NCI-H2196 treated with DMSO at 0.1 percent for 48 hours (cell line): ENCODE measurements around the gene ZXDC.

Source experiments
- DNase-seq: peaks from one replicate; lab custom pipeline; 2025; ENCODE audit not compliant: unreplicated experiment; lab: John Stamatoyannopoulos, UW

The ZXDC gene

DNA sequence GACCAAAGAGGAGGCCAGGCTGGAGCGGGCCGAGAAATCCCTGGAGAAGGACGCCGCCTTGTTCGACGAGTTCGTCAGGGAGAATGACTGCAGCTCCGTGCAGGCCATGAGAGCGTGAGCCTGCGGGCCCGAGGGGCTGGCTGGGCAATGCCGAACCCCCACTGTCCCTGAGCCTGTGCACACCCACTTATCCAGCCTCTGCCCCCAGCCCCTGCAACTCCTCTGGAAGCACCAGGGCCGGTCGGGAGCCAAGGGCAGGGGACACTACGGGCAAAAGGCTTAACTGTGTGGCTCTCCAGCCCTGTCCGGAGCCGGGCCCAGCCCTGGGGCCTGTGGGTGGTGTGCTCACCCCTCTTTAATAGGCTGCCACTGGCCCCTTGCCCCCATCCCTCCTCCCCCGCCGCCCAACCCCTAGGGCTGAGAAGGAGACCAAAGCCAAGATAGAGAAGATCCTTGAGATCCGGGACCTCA is 57.0 kb downstream of the ZXDC start:
- DNase-seq: no peak

DNA sequence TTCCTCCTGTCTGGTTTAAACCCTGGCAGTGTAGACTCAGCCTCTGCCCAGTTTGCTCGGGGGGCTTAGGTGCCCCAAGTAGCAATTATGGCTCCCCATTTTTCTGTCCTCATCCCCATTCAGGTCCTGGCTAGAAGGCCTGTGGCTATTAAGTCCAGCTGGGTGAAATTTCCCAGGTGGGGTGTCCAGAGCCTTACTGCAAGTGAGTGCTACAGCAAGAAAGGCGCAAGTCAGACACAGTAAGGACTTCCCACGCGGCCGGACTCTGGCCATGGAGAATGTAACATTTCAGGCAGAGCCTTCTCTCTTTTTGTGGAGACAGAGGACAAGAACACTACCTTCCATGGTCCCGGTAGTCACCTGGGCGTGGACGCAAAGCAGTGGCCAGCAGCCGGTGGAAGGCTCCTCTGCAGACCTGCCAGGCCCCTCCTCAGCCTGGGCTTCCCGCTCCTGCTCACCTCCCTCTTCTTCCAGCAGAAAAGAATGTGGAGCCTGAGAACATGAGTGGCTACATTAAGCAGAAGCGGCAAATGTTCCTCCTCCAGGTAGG is 57.6 kb downstream of the ZXDC start:
- DNase-seq: no peak

DNA sequence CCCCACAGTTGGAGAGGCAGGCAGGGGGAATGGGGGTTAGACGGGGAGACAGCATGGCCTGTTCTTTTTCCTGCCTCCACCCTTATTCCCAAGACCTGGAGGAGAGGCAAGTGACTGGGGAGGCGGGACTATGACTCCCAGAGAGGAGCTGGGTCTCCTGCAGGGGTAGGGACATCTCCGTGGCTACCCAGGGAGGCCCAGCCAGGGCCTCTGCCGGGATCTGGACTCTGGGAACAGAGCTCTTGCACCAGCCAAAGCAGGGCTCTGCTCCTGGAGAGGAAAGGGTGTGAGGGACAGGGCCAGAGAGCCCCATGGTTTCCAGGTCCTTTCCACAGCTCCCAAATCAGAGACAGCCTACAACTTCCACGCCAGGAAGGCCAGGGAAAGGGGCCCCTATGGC is 58.2 kb downstream of the ZXDC start:
- DNase-seq: no peak

DNA sequence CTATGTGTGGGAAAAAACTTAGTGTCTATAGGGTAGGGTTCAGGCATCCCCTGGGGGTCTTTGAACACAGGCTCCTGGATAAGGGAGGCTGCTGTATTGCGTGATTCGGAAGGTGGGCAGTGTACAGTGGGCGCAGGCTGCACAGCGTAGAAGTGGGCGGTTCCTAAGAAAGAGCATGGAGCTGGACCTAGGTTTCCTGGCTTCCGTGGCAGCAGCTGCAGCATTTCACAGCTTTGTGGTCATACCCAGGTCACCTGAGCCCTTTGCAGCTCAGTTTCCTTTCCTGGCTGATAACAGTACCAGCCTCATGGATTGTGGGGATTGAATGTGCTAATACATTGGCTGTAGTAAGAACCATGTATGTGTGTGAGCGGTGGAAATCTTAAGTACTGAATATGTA is 58.7 kb downstream of the ZXDC start:
- DNase-seq: no peak

DNA sequence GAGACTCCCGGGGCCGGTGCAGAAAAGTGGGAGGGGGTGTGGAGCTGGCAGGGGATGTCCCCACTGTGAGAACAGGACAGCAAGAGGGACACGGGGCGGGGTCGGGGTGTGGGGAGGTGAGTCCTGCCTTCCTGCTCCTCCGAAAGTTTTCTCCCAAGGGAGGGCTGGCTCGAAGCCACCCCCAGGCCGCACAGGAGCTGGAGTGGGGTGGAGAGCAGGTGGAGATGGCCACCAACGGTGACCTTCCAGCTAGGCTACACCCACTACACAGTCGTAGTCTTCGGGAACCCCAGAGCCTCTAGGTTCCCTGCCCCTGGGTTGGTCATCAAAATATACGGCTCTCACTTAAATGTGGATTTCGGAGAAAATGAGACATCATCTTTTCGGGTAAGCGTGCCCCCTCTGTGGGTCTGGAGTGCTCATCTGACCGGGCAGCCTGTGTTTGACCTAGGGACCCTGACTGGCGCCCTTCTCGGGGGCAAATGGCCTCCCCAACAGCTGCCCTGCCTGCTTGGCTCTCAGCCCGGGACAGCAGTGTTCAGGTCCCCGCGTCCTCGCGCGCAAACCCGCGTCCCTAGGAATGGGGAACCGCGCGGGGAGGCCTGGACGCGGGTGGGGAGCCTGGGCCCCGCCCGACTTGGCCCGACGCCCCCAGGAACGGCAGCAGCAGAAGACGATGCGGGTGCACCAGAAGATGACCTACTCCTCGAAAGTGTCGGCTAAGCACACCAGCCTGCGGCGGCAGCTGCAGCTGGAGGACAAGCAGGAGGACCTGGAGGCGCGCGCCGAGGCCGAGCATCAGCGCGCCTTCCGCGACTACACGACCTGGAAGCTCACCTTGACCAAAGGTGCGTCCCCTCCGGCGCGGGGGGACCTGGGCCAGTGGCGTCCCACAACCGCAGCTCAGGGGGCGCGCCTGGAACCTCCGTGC is 59.8 kb downstream of the ZXDC start:
- DNase-seq: no peak

DNA sequence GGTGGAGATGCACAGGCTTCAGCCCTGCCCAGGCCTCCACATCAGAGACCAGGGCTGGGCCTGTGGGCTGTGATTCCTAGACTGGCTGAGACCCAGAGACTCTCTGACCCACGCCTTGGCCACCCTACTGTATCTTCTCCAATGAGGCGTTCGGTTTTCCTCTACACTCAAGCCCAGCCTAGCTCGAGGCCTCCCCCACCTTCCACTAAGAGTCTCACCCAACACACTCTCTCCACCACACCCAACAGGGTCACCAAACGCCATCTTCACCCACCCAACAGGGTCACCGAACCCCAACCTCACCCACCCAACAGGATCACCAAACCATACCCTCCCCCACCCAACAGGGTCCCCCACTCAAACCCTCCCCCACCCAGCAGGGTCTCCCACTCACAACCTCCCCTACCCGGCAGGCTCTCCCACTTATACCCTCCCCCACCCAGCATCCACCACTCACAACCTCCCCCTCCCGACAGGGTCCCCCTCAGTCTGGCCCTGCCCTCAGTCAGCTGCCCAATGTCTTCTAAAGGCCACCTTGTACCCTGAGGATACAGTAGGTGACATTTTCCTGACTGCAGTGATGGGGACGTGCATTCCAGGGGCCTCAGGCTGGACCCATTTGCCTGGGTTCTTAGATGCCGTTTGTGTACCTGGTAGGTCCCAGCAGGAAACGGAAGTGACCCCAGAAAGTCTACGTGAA is 60.6 kb downstream of the ZXDC start:
- DNase-seq: no peak

DNA sequence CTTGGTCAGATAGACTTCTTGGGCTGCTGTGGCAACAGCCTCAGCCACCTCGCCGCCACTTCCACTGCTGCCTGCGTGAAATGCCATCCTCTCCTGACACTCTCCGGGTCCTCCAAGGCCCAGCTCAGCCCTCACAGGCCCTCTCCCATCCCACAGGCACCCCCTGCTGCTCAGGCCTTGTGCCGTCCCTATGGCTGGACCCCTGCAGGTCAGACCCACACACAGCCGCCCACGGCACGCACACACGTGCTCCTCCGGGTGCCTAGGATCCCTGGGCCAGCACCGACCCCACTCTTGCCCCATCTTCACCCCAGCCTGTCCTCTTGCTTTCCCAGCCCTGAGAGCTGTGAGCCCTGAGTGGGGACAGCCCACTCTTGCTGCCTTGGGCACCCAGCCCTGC is 61.3 kb downstream of the ZXDC start:
- DNase-seq: no peak

DNA sequence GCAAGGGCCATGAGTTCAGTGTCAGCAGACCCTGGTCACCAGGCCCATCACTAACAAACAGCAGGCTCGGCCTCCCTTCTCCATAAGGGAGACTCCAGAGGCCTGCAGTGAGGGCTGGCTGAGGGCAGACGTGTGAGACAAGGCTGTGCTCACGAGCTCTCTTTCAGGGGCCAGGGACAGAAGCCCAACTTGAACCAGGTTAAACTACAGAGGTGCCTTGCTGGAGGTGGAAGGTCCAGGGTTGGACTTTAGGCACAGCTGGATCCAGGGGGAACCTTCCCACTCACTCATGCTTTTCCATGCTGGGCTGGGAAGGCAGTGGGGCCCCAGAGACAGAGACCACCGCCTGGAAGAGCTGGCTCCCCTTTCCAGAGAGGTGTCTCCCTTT is 62.0 kb downstream of the ZXDC start:
- no peak for DNase-seq

DNA sequence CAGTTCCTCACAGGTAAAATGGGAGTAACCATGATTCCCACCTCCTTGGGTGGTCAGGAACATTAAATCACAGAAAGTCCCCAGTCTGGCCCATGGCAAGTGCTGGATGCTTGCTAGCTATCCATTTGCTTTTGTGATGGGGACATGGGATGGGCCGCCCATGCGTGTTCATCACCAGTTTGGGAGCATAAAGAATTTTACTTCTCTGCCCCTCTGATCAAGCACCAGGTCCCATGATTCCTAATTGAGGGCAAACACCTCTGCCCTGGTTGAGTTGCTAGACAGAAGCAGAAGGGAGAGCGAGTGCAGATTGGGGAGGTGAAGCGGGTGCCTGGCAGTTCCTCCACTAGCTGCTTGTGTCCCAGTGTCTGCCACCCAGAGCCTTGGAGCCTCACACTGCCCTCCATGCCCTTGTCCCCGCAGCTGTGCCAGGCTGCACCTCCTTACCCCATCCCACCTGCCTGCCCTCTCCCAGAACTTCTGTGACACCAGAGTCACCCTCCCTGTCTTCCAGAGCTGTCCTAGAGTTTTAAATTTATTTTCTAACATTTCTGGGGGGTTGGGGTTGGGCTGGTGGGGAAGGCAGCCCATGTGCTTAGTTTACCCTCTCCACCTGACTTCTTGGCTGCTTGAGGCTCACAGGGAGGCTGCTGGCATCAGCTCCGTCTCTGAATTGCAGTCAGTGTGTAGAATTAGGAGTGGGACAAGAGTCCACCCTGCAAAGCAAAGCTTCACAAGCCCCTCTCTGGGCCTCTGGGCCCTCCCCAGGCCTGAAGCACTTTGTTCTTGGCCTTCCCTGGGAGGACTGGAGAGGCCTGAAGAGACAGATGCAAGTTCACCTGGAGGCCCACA is 62.6 kb downstream of the ZXDC start:
- no peak for DNase-seq

DNA sequence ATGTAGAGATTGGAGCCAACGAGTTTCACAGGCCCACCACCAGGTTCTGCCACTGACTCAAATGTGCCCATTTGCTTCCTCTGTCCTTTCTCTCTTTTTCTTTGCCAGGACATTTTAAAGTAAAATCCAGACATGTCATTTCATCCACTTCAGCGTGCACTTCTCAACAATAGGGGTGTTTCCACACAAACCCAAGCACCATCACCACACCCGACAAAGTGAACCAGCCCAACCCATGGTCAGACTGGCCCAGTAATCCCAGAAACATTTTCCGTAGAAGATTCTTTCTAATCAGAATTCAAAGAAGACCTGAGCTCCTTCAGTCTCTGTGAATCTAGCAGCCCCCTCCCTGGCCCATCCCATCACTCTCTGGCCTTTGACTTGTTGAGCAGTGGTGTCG is 67.6 kb downstream of the ZXDC start:
- no peak for DNase-seq

DNA sequence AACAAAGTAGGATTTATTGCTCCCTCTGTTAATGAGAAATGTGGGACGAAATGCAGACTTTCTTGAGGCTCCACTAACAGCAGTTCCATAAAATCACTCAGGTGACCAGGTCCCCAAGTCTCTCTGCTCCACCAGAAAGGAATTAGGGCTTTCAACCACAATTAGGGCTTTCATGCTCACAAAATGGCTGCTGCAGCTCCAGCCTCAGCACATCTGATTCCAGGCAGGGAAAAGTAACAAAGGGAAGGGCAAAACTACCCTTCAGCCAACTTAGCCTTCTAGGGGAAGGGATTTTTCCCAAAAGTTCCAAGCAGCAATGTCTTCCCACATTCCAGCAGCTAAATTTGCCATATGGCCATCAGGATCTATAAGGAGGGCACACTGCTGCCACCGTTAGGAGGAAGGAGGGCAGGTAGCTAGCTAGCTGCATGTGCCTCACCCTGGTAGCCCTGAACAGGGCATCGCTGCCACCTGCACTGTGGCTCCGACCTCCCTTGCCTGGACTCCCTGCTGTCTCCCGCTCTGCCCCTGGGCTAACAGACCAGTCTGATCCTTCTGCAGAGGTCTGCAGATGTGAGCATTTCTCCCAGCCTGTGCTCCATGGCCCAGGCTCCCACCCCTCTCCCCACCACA is 68.2 kb downstream of the ZXDC start:
- no peak for DNase-seq

DNA sequence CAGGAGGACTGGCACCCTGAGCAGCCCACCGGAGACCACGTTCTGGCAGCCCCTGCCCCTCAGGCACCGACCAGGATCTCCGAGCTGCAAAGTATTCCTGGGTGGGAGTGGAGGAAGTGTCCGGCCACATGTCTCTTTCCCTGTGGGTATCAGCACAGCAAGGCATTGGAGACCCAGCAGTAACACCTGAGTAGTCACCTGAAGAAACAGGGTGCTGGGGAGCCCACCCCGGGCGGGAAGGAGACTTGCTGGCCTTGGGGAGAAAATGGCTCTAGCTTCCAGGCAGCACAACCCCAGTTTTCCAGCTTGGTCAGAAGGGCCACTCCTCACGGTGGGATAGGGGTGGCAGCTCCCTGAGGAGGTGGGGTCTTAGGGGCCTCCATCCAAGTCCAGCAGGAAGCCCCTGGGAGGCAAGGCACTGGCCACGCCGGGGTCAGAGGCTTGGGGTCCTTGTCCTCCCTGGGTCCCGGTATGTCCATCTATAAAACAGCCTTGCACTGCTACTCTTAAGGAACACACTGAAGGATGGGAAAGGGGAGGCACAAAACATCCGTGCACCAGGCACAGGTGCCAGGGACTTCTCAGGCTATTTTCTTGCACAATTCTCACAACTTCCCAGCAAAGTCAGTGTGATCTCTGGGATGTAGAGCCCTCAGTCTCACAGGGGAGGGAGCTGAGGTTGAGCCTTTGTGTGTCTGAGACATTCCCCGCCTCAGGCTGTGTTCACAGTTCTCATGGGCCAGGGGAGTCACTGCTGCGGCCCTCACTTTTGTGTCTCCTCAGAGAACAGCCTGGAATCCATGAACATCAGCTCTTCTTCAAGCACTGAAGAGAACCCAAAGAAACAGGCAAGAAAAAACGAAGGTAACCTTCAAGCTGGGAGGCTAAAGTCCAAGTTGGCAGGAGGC is 69.0 kb downstream of the ZXDC start:
- DNase-seq: no peak

DNA sequence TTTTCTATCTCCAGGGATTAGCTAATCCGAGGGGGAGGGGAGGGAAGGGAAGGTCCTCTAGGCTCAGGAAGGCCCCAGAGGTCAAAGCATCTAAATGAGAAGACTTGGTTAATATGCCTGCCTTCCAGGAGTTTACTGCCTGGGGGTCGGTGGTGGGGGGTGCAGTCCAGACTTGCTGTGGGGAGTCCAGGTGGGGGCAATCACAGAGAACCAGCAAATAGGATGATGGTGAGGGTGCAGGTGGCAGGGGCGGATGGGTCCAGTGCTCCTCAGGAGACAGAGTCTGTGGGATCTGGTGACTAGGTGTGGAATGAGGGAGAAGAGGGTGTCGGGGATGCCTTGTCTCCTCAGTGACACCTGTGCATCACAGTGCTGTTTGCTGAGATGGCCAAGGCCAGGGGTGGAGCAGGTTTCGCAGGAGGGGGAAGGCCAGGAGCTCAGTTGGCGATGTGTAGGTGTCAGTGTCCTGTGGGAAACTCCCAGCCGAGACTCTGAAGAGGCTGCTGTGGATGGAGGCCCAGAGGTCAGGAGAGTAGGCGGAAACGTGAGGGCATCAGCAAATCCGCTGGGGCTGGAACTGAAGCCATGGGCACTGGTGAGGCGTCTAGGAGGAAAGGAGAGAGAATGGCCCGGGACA is 72.9 kb downstream of the ZXDC start:
- no peak for DNase-seq

DNA sequence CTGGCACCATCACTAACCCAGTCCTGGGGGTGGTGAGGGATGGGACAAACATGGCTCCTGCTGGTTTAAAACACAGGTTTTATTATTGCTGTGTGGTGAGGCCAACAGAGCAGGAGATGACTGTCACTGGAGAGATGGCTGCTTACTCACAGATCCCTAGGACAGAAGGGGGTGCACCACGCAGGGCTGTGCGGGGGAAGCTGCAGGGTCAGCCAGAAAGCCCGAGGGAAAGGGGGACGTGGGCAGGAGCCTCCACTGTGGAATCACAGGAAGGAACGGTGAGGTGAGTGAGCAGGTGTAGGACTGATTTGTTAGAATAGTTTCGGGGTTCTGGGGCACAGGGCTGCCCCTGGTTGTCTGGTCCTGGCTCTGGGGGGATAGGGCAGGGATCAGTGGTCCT is 73.5 kb downstream of the ZXDC start:
- no peak for DNase-seq

DNA sequence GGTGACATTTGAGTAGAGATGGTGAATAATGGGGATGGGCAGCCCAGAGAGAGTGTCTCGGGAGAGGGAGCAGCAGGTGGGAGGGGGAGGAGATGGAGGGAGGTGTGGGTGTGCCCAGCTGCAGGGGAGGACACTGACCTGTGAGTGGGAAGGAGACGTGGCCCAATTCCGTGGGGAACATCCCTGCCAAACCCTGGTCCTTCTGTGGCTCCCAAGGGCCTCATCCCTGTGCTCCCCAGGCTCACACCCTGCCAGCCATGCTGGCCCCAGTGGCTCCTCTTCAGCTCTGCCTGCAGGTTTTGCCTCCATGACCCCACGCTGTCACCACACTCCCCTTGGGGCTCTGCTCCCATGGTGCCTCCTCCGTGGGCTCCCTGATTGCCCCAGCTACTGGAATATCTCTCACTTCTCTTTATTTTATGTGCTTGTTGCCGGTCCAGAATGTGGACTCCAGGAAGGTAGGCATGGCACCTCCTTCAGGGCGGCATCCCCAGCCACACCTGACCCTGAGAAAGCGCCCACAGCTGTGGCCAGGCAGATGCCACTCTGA is 74.0 kb downstream of the ZXDC start:
- DNase-seq: no peak

DNA sequence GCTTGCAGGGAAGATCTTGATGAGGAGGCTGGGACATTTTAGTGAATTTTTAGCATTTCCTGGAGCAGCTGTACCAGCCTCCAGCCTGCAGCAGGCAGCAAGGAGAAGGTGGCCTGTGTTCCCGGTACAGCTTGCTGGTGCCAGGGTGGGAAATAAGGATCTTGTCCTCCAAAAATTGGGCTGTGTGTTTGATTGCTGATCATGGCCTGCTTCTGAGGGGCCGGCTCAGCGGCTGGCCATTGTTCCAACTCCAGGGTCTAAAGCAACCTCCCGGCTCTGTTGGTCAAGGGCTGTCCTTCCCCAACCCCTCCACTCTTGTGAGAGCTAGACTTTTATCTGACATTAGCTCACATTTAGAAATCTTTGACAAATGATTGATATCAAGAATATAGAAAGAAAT is 75.9 kb downstream of the ZXDC start:
- no peak for DNase-seq

DNA sequence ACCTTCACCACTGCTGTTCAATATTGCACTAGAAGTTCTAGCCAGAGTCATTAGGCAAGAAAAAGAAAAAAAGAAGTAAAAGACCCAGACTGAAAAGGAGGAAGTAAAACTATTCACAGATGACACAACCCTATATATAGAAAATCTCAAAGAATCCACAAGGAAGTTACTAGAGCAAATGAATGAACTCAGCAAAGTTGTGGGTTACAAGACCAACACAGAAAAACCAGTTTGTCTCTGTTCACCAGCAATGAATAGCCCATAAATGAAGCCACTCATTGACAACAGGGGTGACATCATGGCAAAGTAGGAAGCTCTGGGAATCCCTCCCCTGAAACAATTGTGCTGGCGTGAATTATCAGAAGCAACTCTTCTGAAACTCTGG is 76.3 kb downstream of the ZXDC start:
- DNase-seq: no peak

DNA sequence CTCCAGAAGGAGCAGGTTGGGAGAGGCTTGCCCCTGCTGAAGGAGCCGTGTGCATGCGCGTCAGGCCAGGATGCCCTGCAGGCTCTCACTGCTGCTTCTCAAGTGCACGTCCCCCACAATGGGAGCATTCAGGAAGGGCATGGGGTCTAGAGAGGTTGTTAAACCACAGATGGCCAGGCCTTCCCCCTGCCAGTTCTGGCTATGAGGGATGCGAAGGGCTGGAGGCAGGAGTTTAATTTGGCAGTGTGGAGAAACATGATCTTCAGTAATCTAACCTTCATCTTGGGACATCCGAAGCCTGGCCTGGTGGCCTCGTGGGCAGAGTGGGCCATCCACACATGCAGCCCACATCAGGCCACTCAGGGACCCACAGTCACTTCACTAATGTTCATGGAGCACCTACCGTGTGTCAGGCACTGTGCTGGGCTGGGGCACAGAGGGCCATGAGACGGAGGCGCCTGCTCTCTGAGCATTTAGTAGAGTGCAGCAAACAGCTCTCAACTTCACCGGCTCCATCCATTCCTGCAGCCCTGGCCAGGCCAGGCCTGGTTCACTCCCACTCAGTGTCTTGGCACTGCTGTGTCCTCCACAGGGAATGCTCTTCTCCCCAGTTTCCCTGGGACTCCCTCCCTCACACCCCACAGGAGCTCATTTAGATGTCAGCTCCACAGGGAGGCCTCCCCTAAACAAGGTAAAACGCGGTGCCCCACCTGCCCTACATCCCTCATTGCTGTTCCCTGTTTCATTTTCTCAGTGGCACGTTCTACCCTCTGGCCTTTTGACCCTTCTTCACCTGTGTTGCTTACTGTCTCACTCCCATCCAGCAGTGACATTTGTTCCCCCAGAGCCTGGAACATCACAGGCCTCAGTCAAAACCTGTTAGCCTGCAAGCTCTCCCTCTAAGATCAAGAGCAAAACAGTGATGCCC is 77.0 kb downstream of the ZXDC start:
- DNase-seq: no peak
